GM18499 (cell line): Measurements from ENCODE around the gene STIM1.
"Not testable (repeated sequence)": the region's sequence is repeated elsewhere in the genome, so short reads cannot be mapped to it uniquely, and the experiment has no call there.

Source experiments
- ATAC-seq: cut with Tn5 transposase; IDR thresholded peaks from one replicate; pipeline ENCODE4 v1.9.1; 2021; ENCODE audit warnings: moderate number of reproducible peaks; ENCODE audit not compliant: insufficient read depth, unreplicated experiment

The STIM1 gene

GRCh38 chr11:4130219-4130618 lies 274.8 kb downstream of the STIM1 start:
- not testable (repeated sequence) for ATAC-seq

GRCh38 chr11:4134806-4135205 lies 279.3 kb downstream of the STIM1 start:
- ATAC-seq = no peak

- ATAC-seq = no peak
Measured at GRCh38 chr11:4138497-4138896, 283.0 kb downstream of the STIM1 start.

- ATAC-seq = no peak
Measured at GRCh38 chr11:4140067-4140636, 284.7 kb downstream of the STIM1 start.
